HepG2 (cell line): ENCODE data around the gene C2. TPM values are rescaled to one million over a fixed set of nuclear protein-coding genes. Genes with fewer than 3 reads are reported as not detected.

ENCODE experiments used
- CEBPB ChIP-seq: IDR thresholded peaks from 2 replicates; pipeline ENCODE4 v1.6.1; 2011; ENCODE audit warnings: low read depth, low read length, improper control_type of control experiment, borderline replicate concordance
- MEIS2 ChIP-seq: sonication (generic); formaldehyde crosslinking; IDR thresholded peaks from 2 replicates; pipeline ENCODE4 v1.9.0; 2021; ENCODE audit warnings: mild to moderate bottlenecking, missing genetic modification reagents
- MXI1 ChIP-seq: IDR thresholded peaks from 3 replicates; pipeline ENCODE4 v1.6.1; 2012; ENCODE audit warnings: low read depth, low read length, inconsistent platforms, borderline replicate concordance
- PAF1 ChIP-seq: IDR thresholded peaks from 2 replicates; pipeline ENCODE4 v1.6.1; 2016; ENCODE audit warnings: missing genetic modification reagents, missing compliant biosample characterization
- PAX8 ChIP-seq: sonication (generic); formaldehyde crosslinking; IDR thresholded peaks from 2 replicates; pipeline ENCODE4 v1.8.0; 2022; ENCODE audit warnings: mild to moderate bottlenecking, missing genetic modification reagents, borderline replicate concordance
- SP140L ChIP-seq: sonication (generic); formaldehyde crosslinking; IDR thresholded peaks from 2 replicates; pipeline ENCODE4 v1.4.0; 2020; ENCODE audit warnings: missing genetic modification reagents, borderline replicate concordance
- ZNF224 ChIP-seq: sonication (generic); formaldehyde crosslinking; IDR thresholded peaks from 2 replicates; pipeline ENCODE4 v1.5.0; 2020; ENCODE audit warnings: mild to moderate bottlenecking, missing genetic modification reagents
- ZNF30 ChIP-seq: sonication (generic); formaldehyde crosslinking; IDR thresholded peaks from 2 replicates; pipeline ENCODE4 v1.5.0; 2020; ENCODE audit warnings: mild to moderate bottlenecking, missing genetic modification reagents
- ZNF333 ChIP-seq: sonication (generic); formaldehyde crosslinking; IDR thresholded peaks from 2 replicates; pipeline ENCODE4 v1.4.0; 2020; ENCODE audit warnings: mild to moderate bottlenecking, missing genetic modification reagents, borderline replicate concordance
- ZNF569 ChIP-seq: sonication (generic); formaldehyde crosslinking; IDR thresholded peaks from 2 replicates; pipeline ENCODE4 v1.5.0; 2020; ENCODE audit warnings: mild to moderate bottlenecking, missing genetic modification reagents, moderate library complexity, borderline replicate concordance
- ZNF570 ChIP-seq: sonication (generic); formaldehyde crosslinking; IDR thresholded peaks from 2 replicates; pipeline ENCODE4 v1.4.0; 2020; ENCODE audit warnings: mild to moderate bottlenecking, missing genetic modification reagents, borderline replicate concordance
- ZNF572 ChIP-seq: sonication (generic); formaldehyde crosslinking; IDR thresholded peaks from 2 replicates; pipeline ENCODE4 v1.5.1; 2020; ENCODE audit warnings: mild to moderate bottlenecking, missing genetic modification reagents
- ZNF709 ChIP-seq: sonication (generic); formaldehyde crosslinking; IDR thresholded peaks from 2 replicates; pipeline ENCODE4 v1.5.0; 2020; ENCODE audit warnings: mild to moderate bottlenecking, missing genetic modification reagents
- polyA plus RNA-seq, 8 experiments: library from polyadenylated mRNA; depleted of rRNA in 3 of 8; stranded (reverse) in 7 of 8; unstranded in 1 of 8; fragments of >200 nt; fragmentation: Illumina TruSeq in 4 of 8; extraction: Trizol in 4 of 8; gene quantifications; 2 replicates each; pipeline versions ENCODE4 v1.2.1 to v1.2.3, GENCODE V29; 2011 to 2016; ENCODE audit warnings: low read depth in 4 of 8, missing spikeins in 1 of 8, mixed read lengths in 1 of 8; ENCODE audit not compliant: insufficient read depth in 1 of 8
- total RNA-seq, 5 experiments: library from RNA; depleted of rRNA; stranded (reverse); fragments of >200 nt; fragmentation: Illumina TruSeq; extraction: Trizol; gene quantifications; 2 replicates each; pipeline ENCODE4 v1.2.3, GENCODE V29; 2016; ENCODE audit warnings: low read depth in 1 of 5
- TF ChIP-seq, protein P1 (sequence below): sonication (generic); formaldehyde crosslinking; IDR thresholded peaks from 2 replicates; pipeline ENCODE4 v1.5.0; 2020; ENCODE audit warnings: mild to moderate bottlenecking, missing genetic modification reagents, moderate library complexity
- TF ChIP-seq, protein P2 (sequence below): sonication (generic); formaldehyde crosslinking; IDR thresholded peaks from 2 replicates; pipeline ENCODE4 v1.4.0; 2020; ENCODE audit warnings: missing genetic modification reagents
- TF ChIP-seq, protein P3 (sequence below): sonication (generic); formaldehyde crosslinking; IDR thresholded peaks from 2 replicates; pipeline ENCODE4 v1.5.0; 2020; ENCODE audit warnings: mild to moderate bottlenecking, missing genetic modification reagents
- TF ChIP-seq, protein P4 (sequence below): sonication (generic); formaldehyde crosslinking; IDR thresholded peaks from 2 replicates; pipeline ENCODE4 v1.4.0; 2020; ENCODE audit warnings: missing genetic modification reagents, borderline replicate concordance
- TF ChIP-seq, protein P5 (sequence below): sonication (generic); formaldehyde crosslinking; IDR thresholded peaks from 2 replicates; pipeline ENCODE4 v1.8.0; 2022; ENCODE audit warnings: mild to moderate bottlenecking, missing genetic modification reagents; ENCODE audit not compliant: insufficient replicate concordance

Gene C2
- total and polyA plus RNA-seq, 2 of the 13 experiments (the other 11 are each of a cell fraction or from before 2014, with no cell fraction given): 165 to 307 TPM

DNA sequence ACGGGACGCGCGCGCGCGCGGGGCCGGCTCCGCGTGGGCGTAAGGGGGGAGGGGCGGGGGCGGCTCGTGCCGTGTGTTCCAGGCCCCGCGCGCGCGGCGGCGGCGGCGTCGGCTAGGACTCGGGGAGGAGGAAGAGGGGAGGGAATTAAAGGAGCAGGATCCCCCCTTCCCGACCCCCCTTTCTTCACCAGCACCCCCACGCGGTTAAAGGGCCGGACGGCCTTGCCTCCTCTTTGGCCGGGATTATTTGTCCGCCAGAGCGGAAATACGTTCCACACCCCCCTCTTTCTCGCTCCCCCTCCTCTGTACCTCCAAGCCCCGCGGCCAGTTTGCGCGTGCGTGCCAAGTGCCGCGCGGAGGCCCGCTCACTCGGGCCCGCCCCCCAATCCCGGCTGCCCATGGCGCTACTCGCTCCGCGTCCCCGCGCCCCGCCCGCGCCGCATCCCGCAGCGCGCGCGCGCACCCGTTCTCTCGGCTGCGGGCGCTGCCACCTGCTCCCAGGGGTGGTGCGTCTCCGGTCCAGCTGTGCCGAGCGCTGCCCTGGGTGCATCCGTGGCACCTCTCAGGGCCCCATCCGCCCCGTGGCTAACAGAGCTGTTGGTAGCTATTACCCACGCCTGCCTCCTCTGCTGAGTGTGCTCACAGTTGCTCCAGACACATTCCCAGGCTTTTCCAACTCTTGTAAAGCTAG, 25.4 kb upstream of the C2 start, which contains the start of gene ZBTB12 (continued):
- TF ChIP-seq, protein P1, sequence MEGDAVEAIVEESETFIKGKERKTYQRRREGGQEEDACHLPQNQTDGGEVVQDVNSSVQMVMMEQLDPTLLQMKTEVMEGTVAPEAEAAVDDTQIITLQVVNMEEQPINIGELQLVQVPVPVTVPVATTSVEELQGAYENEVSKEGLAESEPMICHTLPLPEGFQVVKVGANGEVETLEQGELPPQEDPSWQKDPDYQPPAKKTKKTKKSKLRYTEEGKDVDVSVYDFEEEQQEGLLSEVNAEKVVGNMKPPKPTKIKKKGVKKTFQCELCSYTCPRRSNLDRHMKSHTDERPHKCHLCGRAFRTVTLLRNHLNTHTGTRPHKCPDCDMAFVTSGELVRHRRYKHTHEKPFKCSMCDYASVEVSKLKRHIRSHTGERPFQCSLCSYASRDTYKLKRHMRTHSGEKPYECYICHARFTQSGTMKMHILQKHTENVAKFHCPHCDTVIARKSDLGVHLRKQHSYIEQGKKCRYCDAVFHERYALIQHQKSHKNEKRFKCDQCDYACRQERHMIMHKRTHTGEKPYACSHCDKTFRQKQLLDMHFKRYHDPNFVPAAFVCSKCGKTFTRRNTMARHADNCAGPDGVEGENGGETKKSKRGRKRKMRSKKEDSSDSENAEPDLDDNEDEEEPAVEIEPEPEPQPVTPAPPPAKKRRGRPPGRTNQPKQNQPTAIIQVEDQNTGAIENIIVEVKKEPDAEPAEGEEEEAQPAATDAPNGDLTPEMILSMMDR (CRISPR knock-in tag): peak; percentile 48
- TF ChIP-seq ZNF572 (CRISPR knock-in tag): no peak
- peak; percentile 89; the same call in 1 of the 2 replicates for TF ChIP-seq ZNF709 (CRISPR knock-in tag)
- TF ChIP-seq, protein P2, sequence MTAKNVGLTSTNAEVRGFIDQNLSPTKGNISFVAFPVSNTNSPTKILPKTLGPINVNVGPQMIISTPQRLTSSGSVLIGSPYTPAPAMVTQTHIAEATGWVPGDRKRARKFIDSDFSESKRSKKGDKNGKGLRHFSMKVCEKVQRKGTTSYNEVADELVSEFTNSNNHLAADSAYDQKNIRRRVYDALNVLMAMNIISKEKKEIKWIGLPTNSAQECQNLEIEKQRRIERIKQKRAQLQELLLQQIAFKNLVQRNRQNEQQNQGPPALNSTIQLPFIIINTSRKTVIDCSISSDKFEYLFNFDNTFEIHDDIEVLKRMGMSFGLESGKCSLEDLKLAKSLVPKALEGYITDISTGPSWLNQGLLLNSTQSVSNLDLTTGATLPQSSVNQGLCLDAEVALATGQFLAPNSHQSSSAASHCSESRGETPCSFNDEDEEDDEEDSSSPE (CRISPR knock-in tag): peak; percentile 35; the same call in 1 of the 2 replicates
- TF ChIP-seq ZNF224: no peak
- TF ChIP-seq SP140L (CRISPR knock-in tag): no peak
- no peak for TF ChIP-seq ZNF569
- TF ChIP-seq MXI1: peak; percentile 87; the same call in 1 of the 3 replicates
- TF ChIP-seq CEBPB: no peak
- no peak for TF ChIP-seq ZNF570 (CRISPR knock-in tag)
- TF ChIP-seq, protein P3, sequence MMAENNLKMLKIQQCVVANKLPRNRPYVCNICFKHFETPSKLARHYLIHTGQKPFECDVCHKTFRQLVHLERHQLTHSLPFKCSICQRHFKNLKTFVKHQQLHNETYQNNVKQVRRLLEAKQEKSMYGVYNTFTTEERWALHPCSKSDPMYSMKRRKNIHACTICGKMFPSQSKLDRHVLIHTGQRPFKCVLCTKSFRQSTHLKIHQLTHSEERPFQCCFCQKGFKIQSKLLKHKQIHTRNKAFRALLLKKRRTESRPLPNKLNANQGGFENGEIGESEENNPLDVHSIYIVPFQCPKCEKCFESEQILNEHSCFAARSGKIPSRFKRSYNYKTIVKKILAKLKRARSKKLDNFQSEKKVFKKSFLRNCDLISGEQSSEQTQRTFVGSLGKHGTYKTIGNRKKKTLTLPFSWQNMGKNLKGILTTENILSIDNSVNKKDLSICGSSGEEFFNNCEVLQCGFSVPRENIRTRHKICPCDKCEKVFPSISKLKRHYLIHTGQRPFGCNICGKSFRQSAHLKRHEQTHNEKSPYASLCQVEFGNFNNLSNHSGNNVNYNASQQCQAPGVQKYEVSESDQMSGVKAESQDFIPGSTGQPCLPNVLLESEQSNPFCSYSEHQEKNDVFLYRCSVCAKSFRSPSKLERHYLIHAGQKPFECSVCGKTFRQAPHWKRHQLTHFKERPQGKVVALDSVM (CRISPR knock-in tag): peak; percentile 34; the same call in 1 of the 2 replicates
- TF ChIP-seq PAF1 (CRISPR knock-in tag): no peak
- TF ChIP-seq MEIS2 (CRISPR knock-in tag): peak; percentile 61
- TF ChIP-seq PAX8 (CRISPR knock-in tag): no peak
- TF ChIP-seq, protein P4, sequence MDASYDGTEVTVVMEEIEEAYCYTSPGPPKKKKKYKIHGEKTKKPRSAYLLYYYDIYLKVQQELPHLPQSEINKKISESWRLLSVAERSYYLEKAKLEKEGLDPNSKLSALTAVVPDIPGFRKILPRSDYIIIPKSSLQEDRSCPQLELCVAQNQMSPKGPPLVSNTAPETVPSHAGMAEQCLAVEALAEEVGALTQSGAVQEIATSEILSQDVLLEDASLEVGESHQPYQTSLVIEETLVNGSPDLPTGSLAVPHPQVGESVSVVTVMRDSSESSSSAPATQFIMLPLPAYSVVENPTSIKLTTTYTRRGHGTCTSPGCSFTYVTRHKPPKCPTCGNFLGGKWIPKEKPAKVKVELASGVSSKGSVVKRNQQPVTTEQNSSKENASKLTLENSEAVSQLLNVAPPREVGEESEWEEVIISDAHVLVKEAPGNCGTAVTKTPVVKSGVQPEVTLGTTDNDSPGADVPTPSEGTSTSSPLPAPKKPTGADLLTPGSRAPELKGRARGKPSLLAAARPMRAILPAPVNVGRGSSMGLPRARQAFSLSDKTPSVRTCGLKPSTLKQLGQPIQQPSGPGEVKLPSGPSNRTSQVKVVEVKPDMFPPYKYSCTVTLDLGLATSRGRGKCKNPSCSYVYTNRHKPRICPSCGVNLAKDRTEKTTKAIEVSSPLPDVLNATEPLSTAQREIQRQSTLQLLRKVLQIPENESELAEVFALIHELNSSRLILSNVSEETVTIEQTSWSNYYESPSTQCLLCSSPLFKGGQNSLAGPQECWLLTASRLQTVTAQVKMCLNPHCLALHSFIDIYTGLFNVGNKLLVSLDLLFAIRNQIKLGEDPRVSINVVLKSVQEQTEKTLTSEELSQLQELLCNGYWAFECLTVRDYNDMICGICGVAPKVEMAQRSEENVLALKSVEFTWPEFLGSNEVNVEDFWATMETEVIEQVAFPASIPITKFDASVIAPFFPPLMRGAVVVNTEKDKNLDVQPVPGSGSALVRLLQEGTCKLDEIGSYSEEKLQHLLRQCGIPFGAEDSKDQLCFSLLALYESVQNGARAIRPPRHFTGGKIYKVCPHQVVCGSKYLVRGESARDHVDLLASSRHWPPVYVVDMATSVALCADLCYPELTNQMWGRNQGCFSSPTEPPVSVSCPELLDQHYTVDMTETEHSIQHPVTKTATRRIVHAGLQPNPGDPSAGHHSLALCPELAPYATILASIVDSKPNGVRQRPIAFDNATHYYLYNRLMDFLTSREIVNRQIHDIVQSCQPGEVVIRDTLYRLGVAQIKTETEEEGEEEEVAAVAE (CRISPR knock-in tag): no peak
- TF ChIP-seq, protein P5, sequence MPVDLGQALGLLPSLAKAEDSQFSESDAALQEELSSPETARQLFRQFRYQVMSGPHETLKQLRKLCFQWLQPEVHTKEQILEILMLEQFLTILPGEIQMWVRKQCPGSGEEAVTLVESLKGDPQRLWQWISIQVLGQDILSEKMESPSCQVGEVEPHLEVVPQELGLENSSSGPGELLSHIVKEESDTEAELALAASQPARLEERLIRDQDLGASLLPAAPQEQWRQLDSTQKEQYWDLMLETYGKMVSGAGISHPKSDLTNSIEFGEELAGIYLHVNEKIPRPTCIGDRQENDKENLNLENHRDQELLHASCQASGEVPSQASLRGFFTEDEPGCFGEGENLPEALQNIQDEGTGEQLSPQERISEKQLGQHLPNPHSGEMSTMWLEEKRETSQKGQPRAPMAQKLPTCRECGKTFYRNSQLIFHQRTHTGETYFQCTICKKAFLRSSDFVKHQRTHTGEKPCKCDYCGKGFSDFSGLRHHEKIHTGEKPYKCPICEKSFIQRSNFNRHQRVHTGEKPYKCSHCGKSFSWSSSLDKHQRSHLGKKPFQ (CRISPR knock-in tag): no peak
- 0 out of 2 replicates have a peak, but pooled peaks have one; percentile 14 for TF ChIP-seq ZNF333 (CRISPR knock-in tag)
- no peak for TF ChIP-seq ZNF30 (CRISPR knock-in tag)
